H1 (cell line): Measurements from ENCODE around the gene RAD51B. TPM values are rescaled to one million over a fixed set of nuclear protein-coding genes. Genes with fewer than 3 reads are reported as not detected.

Experiments
- BCL11A ChIP-seq, 2 experiments: IDR thresholded peaks; one replicate each; pipeline ENCODE4 v1.6.1; 2011; ENCODE audit warnings: low read depth in 2 of 2, low read length in 2 of 2, mild to moderate bottlenecking in 2 of 2
- CTBP2 ChIP-seq: IDR thresholded peaks from 2 replicates; pipeline ENCODE4 v1.7.0; 2011; ENCODE audit warnings: borderline replicate concordance, mild to moderate bottlenecking, moderate library complexity, mixed read lengths, low read length; ENCODE audit not compliant: insufficient read depth, insufficient read length
- EZH2 ChIP-seq: fragments of 200-600 bp; sonication (generic); IDR thresholded peaks from 2 replicates; pipeline ENCODE4 v1.7.1; 2012; ENCODE audit warnings: low read depth, mild to moderate bottlenecking, moderate library complexity, low read length, inconsistent platforms; ENCODE audit not compliant: severe bottlenecking
- KDM1A ChIP-seq: fragments of 200-600, 300-600 bp; sonication (generic); IDR thresholded peaks from 2 replicates; pipeline ENCODE4 v1.7.1; 2016; ENCODE audit warnings: mild to moderate bottlenecking, low read length, borderline replicate concordance
- MAFK ChIP-seq: IDR thresholded peaks from 2 replicates; pipeline ENCODE4 v1.6.1; 2012; ENCODE audit warnings: low read depth, mild to moderate bottlenecking, improper control_type of control experiment, low read length
- RNF2 ChIP-seq: fragments of 200-900, 300-1000 bp; sonication (generic); IDR thresholded peaks from 2 replicates; pipeline ENCODE4 v1.7.1; 2016; ENCODE audit warnings: borderline replicate concordance, low read depth, mild to moderate bottlenecking, antibody characterized with exemption, low read length; ENCODE audit not compliant: poor library complexity, severe bottlenecking; ENCODE audit errors: missing control alignments
- SUZ12 ChIP-seq: fragments of 200-600 bp; sonication (generic); IDR thresholded peaks from 2 replicates; pipeline ENCODE4 v1.6.1; 2012; ENCODE audit warnings: mild to moderate bottlenecking, inconsistent platforms, low read length, moderate library complexity, mixed read lengths
- TCF12 ChIP-seq: IDR thresholded peaks from 2 replicates; pipeline ENCODE4 v1.6.1; 2011; ENCODE audit warnings: low read depth, mild to moderate bottlenecking, low read length
- polyA plus RNA-seq, 7 experiments: library from polyadenylated mRNA; depleted of rRNA in 3 of 7; stranded (reverse) in 5 of 7; unstranded in 2 of 7; fragments of >200 nt in 5 of 7; fragments of 200-250 nt in 2 of 7; gene quantifications; 1 replicate in 5 of 7; 2 replicates in 1 of 7; 4 replicates in 1 of 7; pipeline versions ENCODE4 v1.2.1 to v1.2.3, GENCODE V29; 2011 to 2013; ENCODE audit warnings: missing spikeins in 2 of 7, mixed read lengths in 2 of 7
- total RNA-seq: library from RNA; stranded (reverse); fragmentation: NEBNext Ultra II Directional; extraction: Animal tissue kit (Norgen Biotek cat#: 25700); gene quantifications from 2 replicates; pipeline ENCODE4 v1.2.1, GENCODE V29; 2021
- TF ChIP-seq, protein P1 (sequence below): fragments of 300-600 bp; sonication (generic); IDR thresholded peaks from 2 replicates; pipeline ENCODE4 v1.7.1; 2012; ENCODE audit warnings: low read length, moderate library complexity, mild to moderate bottlenecking, inconsistent platforms; ENCODE audit not compliant: insufficient replicate concordance

The RAD51B gene
- total and polyA plus RNA-seq, 2 of the 8 experiments (the other 6 are each of a cell fraction or from before 2014, with no cell fraction given), result 3.9 to 14.9 TPM

DNA sequence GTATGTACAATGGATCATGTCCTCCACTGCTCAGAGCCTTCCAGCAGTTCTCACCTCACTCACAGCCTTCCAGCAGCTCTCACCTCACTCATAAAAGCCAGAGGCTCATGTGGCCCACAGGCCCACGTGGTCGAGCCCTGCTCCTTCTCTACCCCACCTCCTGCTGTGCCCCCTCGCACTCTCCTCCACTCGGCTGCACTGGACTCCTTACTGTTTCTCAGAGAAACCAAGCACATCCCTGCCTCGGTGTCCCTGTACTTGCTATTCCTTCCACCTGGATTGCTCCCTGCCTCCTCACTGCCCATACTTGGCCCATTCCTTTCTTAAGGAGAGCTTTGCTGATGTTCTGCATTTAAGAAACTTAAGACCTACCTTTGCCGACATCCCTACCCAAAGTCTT, 753.5 kb downstream of the RAD51B start (continued):
- TF ChIP-seq, protein P1, sequence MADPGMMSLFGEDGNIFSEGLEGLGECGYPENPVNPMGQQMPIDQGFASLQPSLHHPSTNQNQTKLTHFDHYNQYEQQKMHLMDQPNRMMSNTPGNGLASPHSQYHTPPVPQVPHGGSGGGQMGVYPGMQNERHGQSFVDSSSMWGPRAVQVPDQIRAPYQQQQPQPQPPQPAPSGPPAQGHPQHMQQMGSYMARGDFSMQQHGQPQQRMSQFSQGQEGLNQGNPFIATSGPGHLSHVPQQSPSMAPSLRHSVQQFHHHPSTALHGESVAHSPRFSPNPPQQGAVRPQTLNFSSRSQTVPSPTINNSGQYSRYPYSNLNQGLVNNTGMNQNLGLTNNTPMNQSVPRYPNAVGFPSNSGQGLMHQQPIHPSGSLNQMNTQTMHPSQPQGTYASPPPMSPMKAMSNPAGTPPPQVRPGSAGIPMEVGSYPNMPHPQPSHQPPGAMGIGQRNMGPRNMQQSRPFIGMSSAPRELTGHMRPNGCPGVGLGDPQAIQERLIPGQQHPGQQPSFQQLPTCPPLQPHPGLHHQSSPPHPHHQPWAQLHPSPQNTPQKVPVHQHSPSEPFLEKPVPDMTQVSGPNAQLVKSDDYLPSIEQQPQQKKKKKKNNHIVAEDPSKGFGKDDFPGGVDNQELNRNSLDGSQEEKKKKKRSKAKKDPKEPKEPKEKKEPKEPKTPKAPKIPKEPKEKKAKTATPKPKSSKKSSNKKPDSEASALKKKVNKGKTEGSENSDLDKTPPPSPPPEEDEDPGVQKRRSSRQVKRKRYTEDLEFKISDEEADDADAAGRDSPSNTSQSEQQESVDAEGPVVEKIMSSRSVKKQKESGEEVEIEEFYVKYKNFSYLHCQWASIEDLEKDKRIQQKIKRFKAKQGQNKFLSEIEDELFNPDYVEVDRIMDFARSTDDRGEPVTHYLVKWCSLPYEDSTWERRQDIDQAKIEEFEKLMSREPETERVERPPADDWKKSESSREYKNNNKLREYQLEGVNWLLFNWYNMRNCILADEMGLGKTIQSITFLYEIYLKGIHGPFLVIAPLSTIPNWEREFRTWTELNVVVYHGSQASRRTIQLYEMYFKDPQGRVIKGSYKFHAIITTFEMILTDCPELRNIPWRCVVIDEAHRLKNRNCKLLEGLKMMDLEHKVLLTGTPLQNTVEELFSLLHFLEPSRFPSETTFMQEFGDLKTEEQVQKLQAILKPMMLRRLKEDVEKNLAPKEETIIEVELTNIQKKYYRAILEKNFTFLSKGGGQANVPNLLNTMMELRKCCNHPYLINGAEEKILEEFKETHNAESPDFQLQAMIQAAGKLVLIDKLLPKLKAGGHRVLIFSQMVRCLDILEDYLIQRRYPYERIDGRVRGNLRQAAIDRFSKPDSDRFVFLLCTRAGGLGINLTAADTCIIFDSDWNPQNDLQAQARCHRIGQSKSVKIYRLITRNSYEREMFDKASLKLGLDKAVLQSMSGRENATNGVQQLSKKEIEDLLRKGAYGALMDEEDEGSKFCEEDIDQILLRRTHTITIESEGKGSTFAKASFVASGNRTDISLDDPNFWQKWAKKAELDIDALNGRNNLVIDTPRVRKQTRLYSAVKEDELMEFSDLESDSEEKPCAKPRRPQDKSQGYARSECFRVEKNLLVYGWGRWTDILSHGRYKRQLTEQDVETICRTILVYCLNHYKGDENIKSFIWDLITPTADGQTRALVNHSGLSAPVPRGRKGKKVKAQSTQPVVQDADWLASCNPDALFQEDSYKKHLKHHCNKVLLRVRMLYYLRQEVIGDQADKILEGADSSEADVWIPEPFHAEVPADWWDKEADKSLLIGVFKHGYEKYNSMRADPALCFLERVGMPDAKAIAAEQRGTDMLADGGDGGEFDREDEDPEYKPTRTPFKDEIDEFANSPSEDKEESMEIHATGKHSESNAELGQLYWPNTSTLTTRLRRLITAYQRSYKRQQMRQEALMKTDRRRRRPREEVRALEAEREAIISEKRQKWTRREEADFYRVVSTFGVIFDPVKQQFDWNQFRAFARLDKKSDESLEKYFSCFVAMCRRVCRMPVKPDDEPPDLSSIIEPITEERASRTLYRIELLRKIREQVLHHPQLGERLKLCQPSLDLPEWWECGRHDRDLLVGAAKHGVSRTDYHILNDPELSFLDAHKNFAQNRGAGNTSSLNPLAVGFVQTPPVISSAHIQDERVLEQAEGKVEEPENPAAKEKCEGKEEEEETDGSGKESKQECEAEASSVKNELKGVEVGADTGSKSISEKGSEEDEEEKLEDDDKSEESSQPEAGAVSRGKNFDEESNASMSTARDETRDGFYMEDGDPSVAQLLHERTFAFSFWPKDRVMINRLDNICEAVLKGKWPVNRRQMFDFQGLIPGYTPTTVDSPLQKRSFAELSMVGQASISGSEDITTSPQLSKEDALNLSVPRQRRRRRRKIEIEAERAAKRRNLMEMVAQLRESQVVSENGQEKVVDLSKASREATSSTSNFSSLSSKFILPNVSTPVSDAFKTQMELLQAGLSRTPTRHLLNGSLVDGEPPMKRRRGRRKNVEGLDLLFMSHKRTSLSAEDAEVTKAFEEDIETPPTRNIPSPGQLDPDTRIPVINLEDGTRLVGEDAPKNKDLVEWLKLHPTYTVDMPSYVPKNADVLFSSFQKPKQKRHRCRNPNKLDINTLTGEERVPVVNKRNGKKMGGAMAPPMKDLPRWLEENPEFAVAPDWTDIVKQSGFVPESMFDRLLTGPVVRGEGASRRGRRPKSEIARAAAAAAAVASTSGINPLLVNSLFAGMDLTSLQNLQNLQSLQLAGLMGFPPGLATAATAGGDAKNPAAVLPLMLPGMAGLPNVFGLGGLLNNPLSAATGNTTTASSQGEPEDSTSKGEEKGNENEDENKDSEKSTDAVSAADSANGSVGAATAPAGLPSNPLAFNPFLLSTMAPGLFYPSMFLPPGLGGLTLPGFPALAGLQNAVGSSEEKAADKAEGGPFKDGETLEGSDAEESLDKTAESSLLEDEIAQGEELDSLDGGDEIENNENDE, result no peak
- TF ChIP-seq KDM1A, result no peak
- no peak for TF ChIP-seq RNF2
- no peak for TF ChIP-seq BCL11A (IDR thresholded peaks at IDR 0.05; ENCODE audit: low read depth in 2 of 2, low read length in 2 of 2)
- TF ChIP-seq TCF12, result no peak
- no peak for TF ChIP-seq SUZ12
- no peak for TF ChIP-seq MAFK
- no peak for TF ChIP-seq EZH2
- TF ChIP-seq CTBP2, result no peak
